Measurements from ENCODE around the gene C6orf136.
"Not testable (repeated sequence)": the region's sequence is repeated elsewhere in the genome, so short reads cannot be mapped to it uniquely, and the experiment has no call there.

C6orf136 gene

DNA sequence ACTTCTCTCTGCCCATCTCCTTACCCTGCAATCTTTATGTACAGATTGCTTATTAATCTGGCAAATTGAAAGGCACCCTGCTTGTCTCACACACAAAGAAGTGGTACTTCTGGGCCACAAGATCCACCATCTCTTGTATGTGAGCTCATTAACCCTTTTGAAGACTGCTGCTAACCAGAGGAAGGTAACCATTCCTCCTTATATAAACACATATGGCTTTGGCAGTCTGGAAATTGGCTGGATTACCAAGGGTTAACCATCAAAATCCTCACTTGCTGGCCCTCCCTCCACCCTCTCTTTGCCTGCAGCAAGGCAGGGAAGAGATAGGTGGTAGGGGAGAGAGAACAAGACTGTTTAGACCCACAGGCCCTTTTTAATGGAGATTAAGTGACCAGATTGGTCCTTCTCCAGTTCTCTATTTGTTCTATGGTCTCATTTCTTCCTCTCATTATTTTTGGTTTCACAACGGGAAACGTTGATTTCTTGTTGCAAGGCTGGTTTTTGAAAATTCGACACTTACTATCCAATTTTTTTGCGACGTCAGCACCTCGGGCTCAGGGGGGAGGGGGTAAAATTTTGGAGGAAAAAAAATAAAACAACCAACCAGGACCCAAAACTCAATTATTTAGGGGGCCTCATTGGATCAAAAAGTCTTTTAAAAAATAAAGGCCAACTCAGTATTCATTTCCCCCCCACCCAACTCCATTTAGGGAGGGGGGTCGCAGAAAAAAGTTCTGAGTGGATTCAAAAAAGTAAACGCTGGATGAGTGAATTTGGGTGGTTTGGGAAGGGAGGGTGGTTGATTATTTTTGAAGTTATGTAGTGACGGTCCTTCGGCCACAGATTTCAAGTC is 30.7 kb upstream of the C6orf136 start:
- peak; percentile 7 to 24 for DNase-seq

DNA sequence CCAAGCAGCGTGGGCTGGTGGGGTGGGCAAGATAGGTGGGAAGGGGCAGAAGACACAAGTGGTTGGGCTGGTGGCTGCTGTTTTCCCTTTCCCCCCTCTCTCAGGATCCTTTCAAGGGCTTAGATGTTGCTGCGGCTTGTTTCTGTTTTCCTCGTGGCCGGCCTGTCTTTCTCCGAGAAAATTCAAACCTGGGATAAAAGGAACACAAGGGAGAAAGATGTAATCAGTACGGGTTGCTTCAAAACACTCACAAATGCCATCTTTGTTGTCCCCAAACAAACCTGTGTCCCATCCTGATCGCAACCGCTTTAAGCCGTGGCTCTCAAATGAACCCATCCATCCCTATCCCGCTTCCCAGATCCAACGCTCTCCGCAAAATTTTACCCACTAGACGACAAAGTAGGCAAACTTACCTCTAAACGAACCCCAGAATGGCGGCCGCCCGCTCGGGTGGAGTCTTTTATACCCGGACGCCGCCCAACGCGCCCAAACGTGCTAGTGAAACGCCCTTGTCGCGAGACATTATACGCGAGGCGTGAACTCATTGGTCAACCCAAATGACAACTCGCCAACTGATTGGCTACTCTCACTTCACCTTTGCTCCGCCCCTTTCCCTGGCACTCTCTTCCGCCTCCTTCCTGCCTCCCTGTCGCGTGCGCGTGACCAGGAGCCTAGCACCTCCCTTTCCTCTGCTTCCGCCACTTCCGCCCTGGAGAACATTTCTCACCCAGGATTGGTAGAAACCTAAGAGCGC is 29.9 kb upstream of the C6orf136 start, which contains the start of gene PPP1R10:
Gene PPP1R10 (minus strand): TSS at position 433 of the 754 bp plus-strand sequence. CDS start 7,299 bp downstream, outside the sequence.
- DNase-seq: peak; percentile 98 to 99

DNA sequence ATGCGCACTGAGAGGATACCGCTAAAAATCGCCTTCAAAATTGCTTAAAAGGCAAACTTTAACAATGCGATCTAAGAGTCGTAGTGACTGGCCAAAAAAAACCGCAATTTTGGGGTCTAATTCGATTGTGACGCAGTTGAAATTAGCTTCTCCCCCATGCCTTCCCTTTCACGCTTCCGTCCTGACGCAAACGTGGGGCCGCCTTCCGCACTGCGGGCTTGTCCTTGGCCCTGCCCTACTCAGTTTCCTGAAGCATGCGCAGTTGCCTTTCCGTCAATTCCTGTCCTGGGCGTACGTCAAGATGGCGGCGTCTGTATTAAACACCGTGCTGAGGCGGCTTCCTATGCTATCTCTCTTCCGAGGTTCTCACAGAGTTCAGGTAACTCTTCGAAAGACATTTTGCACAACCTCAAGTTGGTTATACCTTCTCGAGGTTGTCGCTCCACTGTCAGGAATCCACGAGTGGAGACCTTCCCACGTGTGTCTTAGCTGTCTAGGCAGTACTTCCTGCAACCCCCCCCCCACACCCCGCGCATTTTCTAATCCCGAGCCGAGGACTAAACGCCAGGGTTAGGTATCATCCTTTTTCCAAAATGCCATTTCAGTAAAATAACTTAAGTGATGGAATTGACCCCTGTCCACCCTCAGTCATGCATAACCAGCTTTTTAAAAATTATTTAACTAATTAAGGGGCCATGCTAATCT is 29.2 kb upstream of the C6orf136 start, which contains the start of gene MRPS18B:
Gene MRPS18B (plus strand): TSS at position 276 of the 705 bp plus-strand sequence. CDS start 26 bp downstream, at position 302.
- DNase-seq: peak; percentile 95 to 97

DNA sequence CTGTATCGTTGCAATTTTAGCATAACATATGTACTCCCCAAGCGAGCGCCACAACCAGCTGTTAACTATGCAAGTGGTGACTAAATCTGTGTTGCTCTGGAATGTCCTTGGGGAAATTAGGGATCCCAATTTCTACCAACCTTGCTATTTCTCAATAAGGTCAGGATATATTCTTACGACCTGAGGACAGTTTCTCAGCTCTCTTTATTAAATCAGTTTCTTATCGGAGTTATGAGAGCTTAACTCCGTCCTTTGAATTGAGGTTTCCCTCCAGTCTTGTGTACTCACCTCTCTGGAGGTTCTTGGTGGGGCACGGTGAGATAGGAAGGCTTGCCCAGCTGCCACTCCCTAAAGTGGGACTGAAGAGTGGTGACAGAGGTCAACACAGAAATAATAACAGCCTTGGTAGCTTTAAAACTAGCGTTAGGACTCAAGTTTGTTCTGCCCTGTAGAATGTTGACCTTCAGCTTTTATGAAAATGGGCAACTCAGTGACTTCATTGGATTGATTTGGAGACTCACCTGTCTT is 28.6 kb upstream of the C6orf136 start:
- no peak for DNase-seq

DNA sequence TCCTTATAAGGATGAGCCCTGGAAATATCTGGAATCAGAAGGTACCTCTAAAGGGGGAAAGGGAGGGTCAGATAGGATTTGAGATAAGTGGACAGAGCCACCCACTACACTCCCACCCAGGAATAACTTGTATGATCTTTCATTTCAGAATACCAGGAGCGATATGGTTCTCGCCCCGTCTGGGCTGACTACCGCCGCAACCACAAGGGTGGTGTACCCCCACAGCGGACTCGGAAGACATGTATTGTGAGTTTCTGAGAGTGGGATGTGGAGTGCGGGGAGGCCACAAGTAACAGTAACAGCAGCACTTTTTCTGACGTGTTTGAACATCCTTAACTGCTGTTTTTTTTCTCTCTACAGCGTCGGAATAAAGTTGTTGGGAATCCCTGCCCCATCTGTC is 27.4 kb upstream of the C6orf136 start:
- no peak for DNase-seq

DNA sequence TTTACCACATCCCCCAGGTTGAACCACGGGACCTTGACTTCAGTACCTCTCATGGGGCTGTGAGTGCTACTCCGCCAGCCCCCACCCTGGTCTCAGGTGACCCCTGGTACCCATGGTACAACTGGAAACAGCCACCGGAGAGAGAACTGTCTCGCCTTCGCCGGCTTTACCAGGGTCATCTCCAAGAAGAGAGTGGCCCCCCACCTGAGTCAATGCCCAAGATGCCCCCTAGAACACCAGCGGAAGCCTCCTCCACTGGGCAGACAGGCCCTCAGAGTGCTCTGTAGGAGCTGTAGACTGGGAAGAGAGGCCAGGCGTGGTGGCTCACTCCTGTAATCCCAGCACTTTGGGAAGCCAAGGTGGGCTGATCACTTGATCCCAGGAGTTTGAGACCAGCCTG is 21.4 kb upstream of the C6orf136 start:
- no peak for DNase-seq

DNA sequence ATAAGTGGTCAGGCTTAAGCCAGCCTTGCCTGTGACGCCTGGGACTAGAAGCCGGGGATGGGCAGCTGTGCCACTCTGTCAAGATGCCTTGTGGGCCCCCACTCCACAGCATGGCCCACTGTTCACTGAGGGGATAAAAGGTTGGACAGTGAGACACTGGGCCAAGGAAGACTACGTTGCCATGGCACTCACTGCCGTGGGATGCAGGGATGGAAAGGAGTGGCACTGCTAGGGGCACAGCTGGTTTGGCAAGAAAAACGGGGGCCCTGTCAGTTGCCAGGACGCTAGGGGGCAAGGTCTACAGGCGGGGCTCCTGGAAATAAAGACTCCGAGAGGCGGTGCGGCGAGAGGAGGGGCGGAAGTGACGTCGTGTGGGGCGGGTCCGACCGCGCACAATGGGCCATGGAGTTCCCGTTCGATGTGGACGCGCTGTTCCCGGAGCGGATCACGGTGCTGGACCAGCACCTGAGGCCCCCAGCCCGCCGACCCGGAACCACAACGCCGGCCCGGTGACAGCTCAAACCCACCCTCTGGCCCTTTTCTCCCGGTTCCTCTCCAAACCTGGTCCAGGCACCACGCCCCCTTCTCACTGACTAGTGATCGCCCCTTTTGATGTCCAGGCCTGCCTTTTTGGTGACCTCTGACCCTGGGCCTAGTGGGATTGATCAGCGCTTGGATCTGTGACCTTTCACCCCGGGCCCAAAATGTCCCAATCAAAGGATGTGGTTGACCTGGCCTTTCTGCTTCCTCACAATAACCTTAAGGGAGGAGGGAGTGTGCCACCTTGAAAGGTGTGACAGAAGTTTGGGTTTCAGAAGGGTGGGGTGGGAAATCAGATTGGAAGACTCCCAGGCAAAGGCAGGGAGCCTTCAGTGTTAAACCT is 20.2 kb upstream of the C6orf136 start, which contains the start of gene ATAT1:
Gene ATAT1 (plus strand): TSS at position 391 of the 883 bp plus-strand sequence.
- DNase-seq: peak; percentile 86 to 87

DNA sequence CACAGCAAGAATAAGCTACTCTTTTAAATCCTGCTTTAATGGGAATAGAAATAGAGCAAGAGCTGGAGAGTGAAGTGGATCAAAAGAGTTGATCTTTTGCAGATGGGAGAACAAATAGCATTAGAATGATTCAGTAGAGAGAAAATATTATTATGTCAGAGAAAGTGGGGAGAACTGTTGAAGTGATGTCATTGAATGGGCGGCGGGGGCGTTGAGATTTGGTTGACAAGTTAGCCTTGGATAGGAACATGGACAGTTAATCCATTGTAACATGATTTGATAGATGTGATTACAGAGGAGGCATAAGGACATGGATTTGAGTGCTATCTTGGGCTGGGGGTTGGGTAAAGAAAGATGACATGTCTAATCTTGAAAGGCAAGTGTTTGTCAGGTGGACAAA is 11.1 kb upstream of the C6orf136 start:
- no peak for DNase-seq

DNA sequence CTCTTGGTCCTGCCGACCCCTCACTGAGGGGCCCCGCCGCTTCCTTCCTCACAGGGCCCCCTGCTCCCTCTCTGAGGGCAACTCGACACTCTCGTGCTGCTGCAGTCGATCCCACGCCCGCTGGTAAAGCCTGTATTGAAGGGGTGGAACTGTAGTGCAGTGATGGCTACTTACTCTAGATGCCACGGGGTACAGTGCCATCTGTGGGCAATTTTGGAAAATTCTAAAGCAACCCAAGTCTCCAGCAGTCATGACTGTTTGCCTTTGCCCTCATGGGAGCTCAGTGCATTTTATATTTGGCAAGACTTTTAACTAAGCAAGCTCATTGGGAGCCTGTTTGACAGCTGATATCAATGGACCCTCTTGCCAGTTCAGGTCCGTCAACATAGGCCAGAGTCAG is 6.5 kb upstream of the C6orf136 start:
- DNase-seq: no peak

DNA sequence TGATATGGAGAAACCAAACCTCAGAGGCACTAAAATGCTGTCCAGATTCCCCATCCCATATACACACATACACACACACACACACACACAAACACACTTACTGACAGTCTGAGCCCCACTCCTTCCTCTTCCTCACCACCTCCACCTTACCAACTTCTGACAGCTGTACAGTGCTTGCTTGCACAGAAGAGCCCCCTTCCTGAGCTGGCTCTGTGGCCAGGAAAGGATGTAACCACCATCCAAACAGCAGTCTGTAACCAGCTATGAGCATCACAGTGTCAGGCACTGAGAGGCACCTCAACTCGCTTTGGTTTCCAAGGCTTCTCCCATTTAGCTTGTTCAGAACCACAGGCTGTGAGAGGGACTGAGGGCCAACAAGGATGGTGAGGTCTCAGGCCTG is 5.9 kb upstream of the C6orf136 start:
- no peak for DNase-seq

DNA sequence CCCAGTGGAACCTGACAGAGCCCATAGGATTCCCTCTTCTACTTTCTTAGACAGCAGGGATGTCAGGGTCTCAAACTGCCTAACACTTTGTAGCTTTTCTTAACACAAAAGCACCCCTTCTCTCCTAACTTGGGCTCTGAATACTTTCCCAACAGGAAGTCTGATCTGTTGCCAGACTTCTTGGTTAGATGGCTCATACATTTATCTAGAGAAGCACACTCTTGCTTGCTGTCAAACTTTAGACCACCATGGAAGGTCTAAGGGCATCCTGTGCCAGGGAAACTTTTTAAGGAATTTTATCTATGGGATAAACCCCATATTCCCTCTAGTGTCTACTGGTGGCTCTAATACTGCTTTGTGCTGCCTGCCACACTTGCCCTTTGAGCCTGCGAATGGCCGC is 3.3 kb upstream of the C6orf136 start:
- no peak for DNase-seq

DNA sequence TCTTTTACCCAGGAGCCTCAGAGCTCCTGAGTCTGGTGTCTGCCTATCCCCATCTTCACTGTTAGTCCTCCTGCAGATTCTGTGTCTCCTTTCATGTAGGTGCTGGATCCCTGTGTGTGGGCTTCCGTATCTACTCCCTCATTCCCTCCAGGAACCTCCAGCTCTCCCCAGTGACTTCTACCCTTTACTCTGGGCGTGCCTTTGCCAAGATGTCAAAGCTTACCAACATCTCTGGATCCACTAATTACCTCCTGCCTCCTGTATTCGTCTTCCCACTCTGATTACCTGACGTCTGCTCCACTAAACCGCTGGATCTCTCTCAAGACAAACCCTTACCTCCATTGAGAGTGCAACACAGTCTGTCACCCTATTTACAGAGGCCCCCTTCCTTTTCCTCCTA is 2.2 kb upstream of the C6orf136 start:
- DNase-seq: no peak

DNA sequence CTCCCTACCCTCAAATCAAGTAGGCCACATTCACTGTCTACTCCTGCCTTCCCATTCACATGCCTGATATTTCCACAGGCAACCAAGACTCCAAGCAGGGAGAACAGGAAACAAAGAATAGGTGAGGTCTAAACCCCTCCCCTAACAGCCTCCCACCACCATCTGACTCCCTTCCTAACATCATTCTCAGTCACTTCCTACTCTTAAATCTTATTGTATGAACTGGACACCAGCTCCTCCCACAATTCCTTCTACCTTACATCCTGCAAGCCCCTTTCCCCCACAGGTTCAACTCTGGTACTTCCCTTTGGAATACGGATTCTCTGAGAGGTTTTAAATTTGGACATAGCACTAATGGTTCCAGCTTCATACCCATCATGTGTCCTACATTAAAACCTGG is 944 bp upstream of the C6orf136 start:
- DNase-seq: no peak

DNA sequence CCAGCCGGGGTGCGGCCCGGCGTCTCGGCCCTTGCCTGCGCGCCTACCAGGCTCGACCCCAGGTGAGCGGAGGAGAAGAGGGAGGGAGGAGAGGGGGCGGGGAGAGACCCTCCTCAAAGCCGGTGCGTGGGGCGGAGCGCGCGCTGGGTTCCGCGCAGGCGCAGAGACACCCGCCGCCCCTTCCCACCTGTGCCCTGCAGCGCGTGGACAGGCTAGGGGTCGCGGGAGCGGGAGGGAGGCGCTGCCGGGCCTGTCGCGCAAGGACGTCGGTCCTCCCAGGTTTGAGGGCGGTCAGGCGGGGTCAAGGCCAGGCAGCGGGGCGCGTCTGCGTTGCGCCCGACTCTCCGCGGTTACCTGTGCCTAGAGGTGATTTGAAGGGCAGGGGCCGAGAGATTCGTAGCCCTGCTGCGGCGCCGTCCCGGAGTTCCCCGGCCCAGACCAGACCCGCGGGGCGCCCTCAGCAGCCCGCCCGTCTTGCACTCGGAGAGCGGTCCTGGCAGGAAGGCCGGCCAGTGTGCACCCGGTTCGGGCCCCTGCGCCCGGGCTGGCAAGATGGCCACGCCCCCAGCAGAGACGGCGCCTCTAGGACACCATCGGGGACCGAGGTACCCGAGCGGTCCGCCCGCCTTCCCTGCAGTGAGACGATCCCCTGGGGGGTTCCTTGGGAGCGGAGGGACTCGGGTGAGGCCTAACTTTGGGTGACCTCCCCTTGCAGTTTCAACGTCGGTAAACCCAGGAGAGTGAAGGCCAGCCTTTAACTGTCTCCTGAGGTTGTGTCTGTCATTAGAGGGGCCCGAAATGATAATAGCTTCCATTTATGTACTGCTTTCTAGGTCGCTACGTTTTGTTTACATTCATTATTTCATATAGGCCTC is 546 bp downstream of the C6orf136 start:
- peak; percentile 67 to 76 for DNase-seq

DNA sequence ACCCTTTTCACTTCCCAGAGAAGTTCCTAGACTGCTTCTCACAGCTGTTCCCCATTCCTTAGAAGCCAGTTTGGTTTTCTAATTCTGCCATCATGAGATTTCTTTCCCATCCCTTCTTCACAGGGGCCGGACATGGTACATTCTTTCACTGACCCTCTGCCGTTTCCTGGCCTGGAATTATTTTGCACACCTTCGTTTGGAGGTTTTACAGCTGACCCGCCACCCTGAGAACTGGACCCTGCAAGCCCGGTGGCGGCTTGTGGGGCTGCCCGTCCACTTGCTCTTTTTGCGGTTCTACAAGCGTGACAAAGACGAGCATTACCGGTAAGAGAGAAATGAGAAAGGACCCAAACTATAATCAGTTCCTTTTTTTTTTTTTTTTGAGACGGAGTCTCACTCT is 4.2 kb downstream of the C6orf136 start:
- no peak for DNase-seq

DNA sequence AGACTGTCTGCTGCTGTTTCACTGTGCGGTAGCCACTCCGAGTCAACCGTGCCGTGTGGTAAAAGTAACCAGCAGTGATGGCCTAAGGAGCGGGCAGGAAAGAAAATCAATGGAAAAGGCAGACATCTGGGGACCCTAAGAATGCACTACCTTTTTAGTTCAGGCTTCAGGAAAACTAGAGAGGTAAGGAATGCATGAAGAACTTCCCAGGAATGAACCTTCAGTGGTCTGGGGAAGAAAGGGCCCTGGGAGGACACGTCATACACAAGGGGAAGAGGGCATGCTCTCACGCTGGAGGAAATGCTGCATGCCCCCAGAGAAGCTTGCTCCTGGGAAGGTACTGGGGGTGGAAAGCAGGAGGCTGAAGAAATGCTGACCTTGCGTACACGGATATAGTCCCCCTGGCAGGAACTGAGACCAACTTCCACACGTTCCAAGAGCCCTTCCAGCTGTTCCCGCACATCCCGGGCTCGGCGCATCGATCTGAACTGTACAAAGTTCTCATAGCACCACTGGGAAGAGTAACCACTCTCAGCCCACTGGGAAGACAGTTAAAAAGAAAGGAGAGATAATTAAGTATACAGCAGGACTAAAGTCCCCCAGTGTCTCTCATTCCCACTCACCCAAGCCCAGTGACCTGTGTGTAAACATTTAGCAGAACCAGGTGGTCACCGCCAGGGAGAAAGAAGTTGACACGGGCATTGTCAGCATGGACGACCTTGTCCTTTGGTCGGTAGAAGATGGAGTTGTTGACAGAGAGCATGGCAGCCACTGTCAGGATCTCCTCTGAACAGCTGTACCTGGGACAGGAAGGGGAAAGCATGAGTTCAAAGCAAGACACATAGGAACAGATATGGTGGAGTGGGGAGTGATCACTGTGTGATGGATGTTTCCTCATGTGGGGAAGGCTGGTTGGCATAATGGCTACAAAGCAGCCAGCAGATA is 8.1 kb downstream of the C6orf136 start:
- DNase-seq: no peak

DNA sequence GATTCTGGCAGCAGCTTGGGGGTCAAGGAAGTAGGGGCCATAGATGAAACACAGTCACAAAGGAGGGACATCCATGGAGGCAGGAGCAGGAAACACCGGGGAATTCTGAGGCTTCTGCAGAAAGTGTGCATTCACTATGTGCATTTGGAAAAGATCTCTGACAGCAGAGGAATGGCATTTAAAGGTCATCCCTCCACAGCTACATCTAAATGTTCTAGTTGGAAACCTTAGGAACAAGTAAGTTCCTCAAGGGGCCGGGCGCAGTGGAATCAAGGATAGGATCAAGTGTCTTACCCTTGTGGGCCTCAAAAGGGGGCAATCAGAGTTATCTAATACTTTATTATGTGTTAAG is 8.8 kb downstream of the C6orf136 start:
- DNase-seq: no peak

DNA sequence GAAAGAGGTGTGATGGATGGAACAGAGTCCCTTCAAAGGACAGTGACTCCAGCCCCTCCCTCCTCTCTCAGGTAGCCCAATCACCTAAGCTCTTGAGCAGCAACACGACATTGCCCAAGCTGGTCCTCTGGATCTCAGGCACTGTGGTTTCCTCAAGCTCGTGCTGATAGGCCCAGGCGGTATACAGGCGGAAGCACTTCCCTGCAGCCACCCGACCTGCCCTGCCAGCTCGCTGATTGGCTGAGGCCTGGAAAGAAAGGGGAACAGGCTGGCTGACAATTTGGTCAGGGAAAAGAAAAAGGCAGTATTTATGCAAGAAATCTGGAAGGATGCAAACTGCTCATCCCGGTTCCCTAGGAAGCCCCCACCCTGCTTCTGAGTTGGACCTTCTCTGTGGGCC is 9.6 kb downstream of the C6orf136 start:
- DNase-seq: no peak

DNA sequence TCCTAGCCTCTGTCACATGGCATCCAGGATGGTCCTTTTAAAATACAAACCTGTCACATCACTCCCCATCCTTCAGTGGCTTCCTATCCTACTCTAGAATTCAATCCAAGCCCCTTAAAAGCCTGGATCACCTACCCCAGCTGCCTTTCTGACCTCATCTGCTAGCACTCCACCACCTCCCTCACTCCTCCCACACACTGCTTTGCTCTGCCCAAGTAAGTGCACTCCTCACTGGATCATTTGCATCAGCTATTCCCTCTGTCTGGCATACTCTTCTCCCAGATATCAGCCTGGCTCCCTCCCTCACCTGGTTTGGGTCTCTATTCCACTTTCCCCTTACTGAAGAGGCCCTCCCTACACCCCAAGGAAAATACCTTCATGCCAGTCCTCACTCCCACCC is 10.5 kb downstream of the C6orf136 start:
- DNase-seq: no peak

DNA sequence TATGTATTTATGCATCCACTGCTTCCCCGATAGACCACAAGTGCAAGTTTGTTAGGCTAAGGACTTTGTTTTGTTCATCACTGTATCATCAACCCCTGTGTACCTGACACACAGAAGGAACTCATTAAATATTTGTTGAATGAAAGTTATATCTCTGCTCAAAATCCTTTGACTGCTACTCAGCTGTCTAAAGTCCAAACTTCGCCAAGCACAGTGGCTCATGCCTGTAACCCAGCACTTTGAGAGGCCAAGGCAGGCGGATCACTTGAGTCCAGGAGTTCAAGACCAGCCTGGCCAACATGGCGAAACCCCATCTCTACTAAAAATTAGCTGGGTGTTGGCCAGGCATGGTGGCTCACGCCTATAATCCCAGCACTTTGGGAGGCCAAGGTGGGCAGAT is 11.0 kb downstream of the C6orf136 start:
- DNase-seq: not testable (repeated sequence)
